HG02588 (cell line): ENCODE results near the gene PEX3.
"Not testable (repeated sequence)": the region's sequence is repeated elsewhere in the genome, so short reads cannot be mapped to it uniquely, and the experiment has no call there.

ENCODE experiments used
- ATAC-seq: cut with Tn5 transposase; IDR thresholded peaks from one replicate; pipeline ENCODE4 v1.9.1; 2021; ENCODE audit warnings: mild to moderate bottlenecking, moderate library complexity; ENCODE audit not compliant: unreplicated experiment

Gene PEX3

DNA sequence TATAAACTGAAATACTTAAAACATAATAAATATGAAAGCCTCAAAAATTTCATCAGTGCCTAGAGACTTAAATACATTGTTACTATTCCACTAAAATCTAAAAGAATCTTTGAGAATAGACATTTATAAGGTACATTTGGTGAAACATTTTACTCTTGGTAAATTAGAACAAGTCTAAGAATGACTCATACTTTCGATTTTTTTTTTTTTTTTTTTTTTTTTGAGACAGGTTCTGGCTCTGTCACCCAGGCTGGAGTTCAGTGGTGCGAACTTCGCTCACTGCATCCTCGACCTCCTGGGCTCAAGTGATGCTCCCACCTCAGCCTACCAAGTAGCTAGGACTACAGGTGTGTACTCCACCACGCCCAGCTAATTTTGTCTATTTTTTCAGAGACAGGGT is 54.5 kb downstream of the PEX3 start:
- no peak for ATAC-seq

DNA sequence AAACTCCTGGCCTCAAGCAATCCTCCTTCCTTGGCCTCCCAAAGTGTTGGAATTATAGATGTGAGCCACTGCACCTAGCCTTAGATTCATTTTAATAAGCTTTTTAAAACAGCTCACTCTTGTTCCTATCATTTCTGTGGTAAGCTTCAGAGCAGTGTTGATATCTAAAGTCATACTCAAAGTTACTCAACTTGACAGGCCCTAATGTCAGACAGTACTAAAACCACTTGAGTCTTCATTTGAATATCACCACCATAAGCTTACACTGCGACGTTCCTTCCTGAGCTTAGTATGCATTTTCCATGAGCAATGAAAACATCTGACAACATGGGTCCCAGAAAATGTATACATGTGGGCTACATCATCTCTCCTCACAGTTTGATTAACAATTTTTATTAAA is 54.9 kb downstream of the PEX3 start:
- ATAC-seq = no peak

DNA sequence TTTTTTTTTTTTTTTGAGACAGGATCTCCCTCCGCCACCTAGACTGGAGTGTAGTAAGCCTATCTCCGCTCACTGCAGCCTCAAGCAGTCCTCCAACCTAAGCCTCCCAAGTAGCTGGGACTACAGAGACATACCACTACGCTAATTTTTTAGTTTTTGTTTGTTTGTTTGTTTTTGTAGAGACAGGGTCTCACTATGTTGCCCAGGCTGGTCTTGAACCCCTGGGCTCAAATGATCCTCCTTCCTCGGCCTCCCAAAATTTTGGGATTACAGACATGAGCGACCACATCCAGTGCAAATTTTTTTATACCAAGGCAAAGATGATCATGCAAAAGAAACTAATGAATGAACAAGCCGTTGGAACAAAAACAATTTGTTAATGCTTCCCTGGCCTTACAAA is 55.6 kb downstream of the PEX3 start:
- ATAC-seq = no peak

DNA sequence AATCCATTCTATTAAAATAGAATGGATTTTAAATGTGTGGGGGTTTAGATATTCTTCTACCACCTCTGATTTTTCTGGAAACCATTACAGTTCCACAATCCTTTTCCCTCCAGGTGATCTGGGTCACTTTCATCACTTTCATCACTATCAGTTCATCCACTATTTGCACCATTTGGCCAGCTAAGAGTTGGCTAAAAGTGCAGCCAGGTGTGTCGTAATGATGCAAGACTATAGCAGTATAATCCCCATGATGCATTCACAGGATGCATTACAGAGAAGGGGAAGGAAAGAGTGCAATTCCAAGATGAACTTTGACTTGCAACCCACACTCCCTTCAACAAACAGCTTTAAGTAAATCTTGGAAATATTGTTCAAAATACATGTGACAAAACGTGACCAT is 56.0 kb downstream of the PEX3 start:
- ATAC-seq = no peak

DNA sequence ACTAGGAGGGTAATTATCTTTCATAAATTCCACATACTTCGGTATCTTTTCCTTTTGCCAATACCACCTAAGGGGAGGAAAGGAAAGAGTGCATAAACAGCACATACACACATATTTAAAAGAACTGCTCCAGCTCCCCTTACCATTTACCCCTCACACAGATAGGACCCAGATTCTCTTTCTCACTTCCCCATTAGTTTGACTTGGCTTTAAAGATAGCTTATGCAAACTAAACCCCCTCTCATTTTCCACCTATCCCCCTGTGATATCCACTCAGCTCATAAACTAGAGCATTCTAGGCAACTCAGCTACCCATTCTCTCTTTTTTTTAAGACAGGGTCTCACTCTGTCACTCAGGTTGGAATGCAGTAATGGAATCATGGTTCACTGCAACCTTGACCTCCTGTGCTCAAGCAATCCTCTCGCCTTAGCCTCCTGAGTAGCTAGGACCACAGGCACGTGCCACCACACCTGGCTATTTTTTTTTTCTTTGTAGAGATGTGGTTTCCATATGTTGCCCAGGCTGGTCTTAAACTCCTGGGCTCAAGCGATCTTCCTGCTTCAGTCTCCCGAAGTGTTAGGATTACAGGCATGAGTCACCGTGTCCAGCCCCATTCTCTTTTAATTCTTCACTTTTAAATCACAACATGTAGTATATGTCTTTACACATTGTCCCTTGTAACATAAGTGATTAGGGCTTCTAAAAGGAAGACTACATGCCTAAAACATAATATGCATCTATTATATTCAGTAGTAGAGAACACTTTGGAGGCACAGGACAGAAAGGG is 56.9 kb downstream of the PEX3 start:
- peak; percentile 44 for ATAC-seq

DNA sequence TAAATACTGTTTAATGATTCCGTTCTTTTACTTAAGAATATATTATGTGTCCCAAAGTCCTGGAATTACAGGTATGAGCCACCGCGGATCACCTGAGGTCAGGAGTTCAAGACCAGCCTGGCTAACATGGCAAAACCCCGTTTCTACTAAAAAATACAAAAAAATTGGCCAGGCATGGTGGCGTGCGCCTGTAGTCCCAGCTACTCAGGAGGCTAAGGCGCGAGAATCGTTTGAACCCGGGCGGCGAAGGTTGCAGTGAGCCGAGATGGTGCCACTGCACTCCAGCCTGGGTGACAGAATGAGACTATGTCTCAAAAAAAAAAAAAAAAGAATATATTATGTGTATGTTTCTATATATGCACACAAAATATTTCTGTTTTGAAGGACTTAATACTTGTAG is 59.7 kb downstream of the PEX3 start:
- not testable (repeated sequence) for ATAC-seq

DNA sequence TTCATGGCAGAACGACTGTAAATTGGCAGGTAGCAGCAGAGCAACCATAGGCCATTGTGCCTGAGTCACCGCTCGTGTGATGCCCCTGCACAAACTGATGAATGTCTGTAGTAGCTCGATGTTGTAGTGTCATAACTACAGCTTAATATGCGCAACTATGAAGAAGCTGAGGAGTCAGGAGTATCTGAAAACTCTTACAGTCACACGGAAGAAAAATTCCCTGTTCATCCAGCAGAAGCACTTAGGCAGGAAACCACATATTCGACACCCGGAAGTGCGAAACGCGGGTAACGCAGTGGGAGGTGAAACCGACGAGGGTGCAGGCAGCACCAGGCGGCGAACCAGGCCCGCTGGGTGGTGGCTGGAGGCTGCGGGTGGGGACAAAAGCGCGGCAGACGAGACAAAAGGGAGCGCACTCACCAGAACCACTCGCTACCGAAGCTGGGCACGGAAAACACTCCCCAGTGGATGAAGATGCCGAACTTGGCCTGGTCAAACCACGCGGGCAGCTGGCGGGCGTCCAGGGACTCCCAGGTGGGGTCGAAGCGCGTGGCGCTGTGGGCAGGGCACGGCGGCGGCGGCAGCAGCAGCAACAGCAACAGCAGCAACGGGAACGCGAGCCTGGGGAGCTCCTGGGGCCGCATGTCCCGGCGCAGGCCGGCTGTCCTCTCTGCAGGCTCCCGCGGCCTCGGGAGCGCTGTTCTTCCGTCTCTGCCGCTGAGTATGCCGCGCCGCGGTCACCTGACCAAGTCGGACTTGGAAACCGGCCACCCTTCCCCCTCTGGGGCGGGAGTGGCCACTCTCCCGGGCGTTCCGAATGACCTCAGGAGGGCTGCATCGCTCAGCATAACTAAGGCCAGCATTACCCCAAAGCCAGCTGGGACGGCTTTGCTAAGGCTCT is 60.6 kb downstream of the PEX3 start, which contains the start of gene FUCA2:
TSS of gene FUCA2 (minus strand) at position 730 of the 901 bp plus-strand sequence. CDS start at position 644, 86 bp downstream.
- ATAC-seq = peak; percentile 62

DNA sequence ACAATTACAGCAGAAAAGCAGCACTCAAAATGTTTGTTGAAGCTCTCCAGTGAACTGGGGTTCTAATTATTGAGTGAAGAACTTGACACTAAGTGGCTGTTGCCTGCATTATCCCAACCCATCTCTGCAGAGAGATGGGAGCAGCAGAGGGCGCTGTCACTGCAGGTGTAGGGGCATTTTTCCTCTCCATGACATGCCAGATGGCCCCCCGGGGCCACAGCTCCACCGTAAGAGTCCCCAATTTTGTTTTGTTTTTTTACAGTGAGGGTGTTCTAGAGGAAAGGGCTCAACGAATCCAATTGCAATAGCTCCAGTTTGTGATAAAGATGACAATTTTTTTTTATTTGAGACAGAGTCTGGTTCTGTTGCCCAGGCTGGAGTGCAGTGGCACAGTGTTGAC is 62.8 kb downstream of the PEX3 start:
- no peak for ATAC-seq

DNA sequence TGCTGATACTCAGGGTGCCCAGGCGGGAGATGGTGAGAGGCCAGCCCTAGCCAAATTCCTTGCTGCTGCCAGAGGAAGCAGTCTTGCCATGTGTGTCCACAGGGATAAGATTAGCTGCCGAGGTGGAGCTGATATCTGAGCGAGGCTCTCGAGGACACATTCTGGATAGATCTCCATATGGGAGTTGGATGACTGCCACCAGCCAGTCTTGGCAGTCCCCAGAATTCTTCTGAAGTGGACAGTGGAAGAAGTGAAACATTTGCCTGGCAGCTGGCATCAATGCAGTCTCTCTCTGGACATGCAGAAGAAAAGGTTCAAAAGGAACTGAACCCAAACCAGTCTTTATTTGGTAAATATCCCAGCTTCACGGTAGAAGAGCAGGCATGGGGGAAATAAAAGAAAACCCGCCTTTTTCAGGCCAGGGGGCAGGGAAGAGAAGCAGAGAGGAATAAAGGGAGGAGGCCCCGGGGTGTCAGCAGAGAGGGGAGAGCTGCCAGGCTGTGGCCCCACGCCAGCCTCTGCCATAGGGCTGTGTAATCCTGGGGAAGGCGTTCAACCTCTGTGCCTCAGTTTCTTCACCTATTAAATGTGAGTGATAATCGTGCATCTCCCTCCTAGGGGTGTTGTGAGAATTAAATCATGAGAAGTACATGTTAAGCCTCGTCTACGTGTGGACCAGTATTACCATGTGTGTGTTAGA is 64.6 kb downstream of the PEX3 start:
- no peak for ATAC-seq

DNA sequence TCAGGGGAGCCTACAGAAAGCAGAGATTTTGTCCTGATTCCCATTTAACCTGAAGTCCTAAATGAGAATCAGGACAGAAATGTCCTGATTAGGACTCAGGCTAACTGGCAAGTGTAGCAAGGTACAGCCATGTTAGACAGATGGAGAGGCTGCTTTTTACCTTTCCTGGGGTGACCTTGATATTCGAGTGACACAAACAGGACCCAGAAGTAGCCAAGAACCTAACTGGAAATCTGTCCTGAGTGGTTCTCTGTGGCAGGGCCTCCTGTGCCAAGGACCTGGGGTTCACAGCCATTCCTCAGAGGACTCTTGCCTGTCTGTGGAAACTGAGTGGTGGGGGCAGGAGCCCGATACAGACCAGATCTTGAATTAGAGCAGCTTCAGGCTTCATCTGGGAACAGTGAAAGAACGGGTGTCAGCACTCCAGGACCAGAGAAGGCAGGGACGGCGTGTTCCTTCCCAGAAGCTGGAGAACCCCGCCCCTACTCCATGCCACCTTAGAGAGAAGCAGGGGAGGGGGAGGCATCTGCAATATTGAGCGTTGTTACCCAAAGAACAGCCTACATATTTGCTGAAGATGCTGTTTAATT is 65.3 kb downstream of the PEX3 start:
- ATAC-seq = no peak

DNA sequence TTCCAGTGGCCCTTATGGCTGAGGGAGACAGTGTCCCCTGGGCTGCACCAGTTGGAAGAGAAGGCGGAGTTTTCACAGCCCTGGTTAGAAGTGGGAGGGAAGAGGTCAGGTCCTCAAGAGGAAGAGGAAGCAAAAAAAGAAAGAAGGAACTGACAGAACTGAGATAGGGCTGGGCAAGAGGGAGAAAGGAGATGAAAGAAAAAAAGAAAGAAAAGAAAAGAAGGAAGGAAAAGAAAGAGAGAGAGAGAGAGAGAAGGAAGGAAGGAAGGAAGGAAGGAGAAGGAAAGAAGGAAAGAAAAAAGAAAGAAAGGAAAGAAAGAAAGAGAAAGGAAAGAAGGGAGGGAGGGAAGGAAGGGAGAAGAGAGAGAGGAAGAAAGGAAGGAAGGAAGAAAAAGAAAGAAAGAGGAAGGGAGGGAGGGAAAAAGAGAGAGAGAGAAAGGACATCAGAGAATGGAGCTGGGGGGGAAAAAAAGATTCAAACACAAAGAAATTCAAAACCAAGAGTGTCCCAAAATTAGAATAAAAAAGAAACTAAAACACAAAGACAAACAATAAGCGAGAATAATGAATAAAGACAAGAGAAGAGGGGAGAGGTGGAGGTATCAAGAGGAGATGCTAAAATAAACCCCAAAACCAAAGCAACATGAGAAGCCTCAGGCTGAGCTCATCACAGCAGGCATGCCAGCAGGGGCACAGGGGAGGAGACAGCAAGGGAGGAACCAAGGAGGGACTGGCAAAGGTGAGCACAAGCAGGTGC is 66.3 kb downstream of the PEX3 start:
- ATAC-seq = no peak

DNA sequence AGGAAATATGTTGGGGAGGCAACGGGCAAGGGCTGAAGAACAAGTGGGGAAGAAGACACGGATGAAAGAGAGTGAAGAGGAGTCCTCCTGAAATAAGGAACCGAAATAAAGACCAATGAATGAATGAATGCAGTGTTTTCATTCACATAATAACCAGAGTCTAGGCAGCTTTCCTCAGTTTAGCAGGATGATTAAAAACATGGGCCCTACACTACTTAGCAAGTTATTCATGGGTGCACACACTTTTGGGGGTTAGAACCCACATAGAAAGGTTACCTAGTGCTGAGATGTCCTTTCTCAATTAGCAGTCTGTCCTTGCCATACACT is 66.8 kb downstream of the PEX3 start:
- ATAC-seq = no peak

DNA sequence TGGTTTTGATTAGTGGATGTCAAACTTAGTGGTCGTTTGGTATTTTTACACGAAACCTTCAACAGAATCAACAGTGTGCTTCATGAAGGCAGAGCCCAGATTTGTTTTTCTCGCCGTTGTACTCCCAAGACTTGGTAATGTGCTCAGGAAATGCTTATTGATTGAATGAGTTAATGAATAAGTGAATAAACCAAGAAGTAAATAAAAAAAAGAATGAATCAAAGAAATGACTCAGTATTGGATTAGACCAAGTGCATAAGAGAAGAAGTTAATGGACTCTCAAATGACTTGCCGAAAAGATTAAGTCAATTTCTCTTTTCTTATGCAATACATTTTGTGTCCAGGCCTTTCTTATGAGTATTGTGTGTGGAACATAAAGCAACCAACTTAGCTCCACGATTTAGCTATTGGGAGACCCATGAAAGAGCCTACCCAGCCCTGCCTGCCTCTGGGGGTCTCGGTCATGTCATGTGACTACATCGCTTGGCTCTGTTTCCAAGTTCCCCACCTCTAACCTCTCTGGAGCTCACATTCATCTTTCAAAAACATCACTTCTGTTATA is 71.5 kb downstream of the PEX3 start:
- no peak for ATAC-seq

DNA sequence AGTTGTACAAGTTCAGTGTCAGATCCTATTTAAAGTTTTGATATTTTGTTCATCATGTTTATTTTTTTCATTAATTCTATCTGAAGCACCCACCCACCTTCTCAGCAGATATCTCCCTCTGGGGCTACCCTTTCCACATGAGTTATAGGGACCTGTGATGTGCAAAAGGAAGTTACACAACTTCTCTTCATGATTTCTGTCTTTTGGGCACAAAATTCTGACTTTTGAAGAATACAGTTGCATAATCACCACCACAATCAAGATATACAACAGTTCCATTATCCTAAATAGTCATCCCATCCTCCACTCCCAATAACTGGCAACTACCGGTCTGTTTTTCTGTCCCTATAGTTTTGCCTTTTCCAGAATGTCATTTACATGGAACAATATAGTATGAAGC is 74.8 kb downstream of the PEX3 start:
- ATAC-seq = no peak

DNA sequence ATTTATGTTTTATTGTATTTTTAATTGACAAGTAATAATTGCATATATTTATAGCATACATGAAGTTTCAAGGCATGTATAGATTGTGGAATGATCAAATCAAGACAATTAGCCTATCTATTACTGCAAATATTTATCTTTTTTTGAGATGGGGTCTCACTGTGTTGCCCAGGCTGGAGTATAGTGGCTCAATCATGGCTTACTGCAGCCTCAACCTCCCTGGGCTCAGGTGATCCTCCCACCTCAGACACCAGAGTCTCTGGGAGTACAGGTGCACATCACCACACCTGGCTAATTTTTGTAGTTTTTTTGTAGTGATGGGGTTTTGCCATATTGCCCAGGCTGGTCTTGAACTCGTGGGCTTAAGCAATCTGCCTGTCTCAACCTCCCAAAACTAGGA is 77.1 kb downstream of the PEX3 start:
- no peak for ATAC-seq

DNA sequence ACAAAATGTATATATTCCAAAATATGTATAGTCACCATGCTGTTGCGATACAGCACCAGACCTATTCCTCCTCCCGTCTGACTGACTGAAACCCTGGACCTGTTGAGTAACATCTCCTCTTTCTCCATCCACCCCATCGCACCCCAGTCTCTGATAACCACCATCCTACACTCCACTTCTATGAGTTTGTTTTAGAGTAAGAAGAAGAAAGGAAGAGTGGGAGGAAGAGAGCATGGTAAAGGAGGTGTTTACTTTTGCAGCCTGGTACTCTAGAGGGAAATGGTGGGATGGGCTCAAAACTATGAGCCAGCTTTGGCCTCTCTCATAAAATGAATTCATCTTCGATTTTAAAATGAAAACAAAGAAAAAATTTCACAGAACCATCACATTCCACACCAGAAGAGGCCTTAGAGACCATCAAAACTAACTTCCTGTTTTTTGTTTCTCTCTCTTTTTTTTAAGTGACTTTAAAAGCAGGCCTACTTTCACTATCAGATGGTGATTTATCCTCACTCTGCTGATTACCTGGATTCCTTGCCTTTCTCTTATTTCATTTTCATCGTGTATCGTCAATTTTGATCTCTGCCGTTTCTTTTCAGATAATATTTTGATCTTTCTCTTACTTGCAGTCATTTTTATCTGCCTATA is 77.7 kb downstream of the PEX3 start:
- ATAC-seq = peak; percentile 58

DNA sequence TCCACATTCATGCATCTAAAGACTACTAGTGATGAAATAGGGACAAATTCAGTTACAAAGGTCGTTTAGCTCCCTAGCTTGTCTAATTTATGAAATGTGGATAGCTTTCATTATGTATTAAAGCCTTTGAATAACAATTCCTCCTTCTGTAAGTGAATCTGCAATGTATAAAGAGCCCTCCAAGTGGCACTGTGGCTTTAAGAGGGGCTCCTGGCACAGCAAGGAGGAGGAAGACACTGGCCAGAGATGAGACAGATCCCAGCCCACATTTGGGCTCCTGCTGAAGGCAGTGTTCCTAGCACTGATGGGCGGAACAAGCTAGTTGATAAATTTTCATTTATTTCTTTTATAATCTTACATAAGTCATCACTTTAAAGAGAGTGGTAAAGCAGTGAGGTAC is 78.5 kb downstream of the PEX3 start:
- ATAC-seq = no peak

DNA sequence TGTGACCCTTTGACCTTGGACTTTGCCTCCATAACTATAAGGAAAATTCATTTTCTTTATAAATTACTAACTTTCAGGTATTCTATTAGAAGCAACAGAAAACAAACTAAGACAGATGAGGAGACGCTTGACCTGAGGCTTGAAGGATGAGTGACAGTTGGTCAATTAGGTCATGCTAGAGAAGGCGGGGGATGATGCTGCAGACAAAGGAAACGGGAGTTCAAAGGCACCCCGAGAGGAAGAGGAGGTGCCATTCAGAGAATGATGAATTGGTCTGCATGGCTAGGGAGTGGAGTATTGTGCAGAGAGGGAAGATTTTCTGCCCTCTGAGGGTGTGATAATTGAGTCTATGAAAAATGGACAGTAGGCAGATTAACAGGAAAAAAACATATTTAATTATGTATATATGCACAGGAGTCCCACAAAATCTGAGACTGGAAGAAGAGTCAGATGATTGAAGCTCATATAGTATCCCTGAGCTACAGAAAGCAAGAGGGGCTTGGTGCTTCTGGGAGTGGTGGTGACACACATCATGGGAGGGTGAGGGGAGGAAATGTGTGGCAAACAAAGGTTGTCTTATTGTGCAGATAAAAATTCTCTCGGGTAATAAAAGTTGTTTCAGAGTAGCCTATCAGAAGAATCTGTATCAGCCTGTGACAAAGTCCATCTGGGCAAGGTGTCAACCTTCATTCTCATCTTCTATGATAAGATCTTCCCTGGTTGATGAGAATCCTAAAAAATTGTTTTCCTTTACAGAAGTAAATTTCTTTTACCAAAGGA is 81.3 kb downstream of the PEX3 start:
- ATAC-seq = no peak

DNA sequence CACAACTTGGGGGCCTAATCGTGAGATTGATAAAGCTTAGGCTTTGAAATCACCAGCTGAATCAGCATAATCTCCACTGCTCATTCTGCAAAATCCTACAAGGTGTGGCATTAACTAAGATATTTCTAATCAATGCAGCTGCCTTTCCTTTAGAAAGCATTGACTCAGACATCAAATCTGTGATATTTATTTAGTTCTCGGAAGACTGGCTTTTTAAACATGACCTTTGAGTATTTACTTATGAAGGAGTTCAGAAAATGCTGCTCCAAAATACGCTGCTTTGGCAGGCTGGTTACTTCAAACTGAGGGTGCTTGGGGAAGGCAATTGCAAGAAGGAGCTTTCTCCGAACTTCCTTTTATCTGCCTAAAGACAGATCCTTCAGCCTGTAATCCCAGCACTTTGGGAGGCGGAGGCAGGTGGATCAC is 84.6 kb downstream of the PEX3 start:
- no peak for ATAC-seq
